ENCODE results near the gene NTSR1. TPM values are rescaled to one million over a fixed set of nuclear protein-coding genes. Genes with fewer than 3 reads are reported as not detected.
A peak's percentile ranks its signal among the peaks of the same experiment; 100 is the strongest.

Gene NTSR1
- total and polyA plus RNA-seq, 2 of the 13 experiments (the other 11 are each of a cell fraction or from before 2014, with no cell fraction given), result 0.09 to 0.12 TPM

DNA sequence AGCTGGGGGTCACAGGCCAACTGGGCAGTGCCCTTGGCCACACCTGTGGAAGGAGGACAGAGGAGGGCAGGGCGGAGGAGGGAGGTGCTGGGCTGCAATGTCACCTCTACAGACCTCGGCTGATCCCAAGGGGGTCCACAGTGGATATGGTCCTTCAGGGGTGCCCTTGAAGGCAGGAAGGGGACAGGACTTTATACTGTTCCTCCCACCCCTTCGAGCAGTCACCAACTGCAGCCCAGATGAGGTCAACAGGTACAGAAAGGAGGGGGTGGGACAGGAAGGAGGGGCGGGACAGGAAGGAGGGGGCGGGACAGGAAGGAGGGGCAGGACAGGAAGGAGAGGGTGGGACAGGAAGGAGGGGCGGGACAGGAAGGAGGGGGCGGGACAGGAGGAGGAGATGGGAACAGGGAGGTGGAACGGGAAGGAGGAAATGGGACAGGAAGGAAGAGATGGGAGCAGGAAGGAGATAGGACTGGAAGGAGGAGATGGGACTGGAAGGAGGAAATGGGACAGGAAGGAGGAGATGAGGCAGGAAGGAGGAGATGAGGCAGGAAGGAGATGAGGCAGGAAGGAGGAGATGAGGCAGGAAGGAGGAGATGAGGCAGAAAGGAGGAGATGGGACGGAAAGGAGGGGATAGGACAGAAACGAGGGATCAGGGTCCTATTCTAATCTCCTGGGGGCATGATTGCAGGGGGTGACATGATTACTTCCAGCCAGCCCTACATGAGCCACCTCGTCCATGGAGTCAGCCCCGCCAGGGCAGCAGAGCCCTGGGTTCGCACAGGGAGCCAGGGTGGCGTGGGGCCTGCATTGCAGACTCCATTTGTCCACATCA lies 68.3 kb downstream of the NTSR1 start (continued):
- TF ChIP-seq EEA1 (CRISPR knock-in tag; IDR thresholded peaks at IDR 0.05; ENCODE audit: borderline replicate concordance) (no peak), ZNF17 (CRISPR knock-in tag; IDR thresholded peaks at IDR 0.05) (no peak), FIP1L1 (IDR thresholded peaks at IDR 0.05; ENCODE audit: borderline replicate concordance, insufficient read depth, low read depth, low read length) (no peak), ZKSCAN1 (IDR thresholded peaks at IDR 0.05; ENCODE audit: low read length) (no peak), KDM4B (CRISPR knock-in tag; IDR thresholded peaks at IDR 0.05) (no peak), RARA (CRISPR knock-in tag; IDR thresholded peaks at IDR 0.05) (no peak), ZSCAN31 (CRISPR knock-in tag; IDR thresholded peaks at IDR 0.05; ENCODE audit: low read depth) (no peak), GABPA (IDR thresholded peaks at IDR 0.05; ENCODE audit: low read depth, low read length) (peak; percentile 51), GABPA (CRISPR knock-in tag; IDR thresholded peaks at IDR 0.05; ENCODE audit: low read depth) (peak; percentile 91), ZNF841 (CRISPR knock-in tag; IDR thresholded peaks at IDR 0.05; ENCODE audit: borderline replicate concordance) (no peak), SPEN (CRISPR knock-in tag; IDR thresholded peaks at IDR 0.05; ENCODE audit: low read depth) (peak; percentile 53), CBX1 (IDR thresholded peaks at IDR 0.05; ENCODE audit: low read depth) (peak; percentile 19), POLR2AphosphoS2 (IDR thresholded peaks at IDR 0.05; ENCODE audit: low read depth, low read length) (no peak), ZNF567 (CRISPR knock-in tag; IDR thresholded peaks at IDR 0.05; ENCODE audit: borderline replicate concordance) (no peak), AHR (CRISPR knock-in tag; IDR thresholded peaks at IDR 0.05) (no peak), TBL1XR1 (IDR thresholded peaks at IDR 0.05; ENCODE audit: borderline replicate concordance, low read length, partially characterized antibody) (no peak), ZNF556 (CRISPR knock-in tag; IDR thresholded peaks at IDR 0.05; ENCODE audit: borderline replicate concordance) (no peak), ZBTB38 (CRISPR knock-in tag; IDR thresholded peaks at IDR 0.05) (0 out of 2 replicates have a peak, but pooled peaks have one; percentile 6), ZBTB3 (CRISPR knock-in tag; IDR thresholded peaks at IDR 0.05; ENCODE audit: borderline replicate concordance, low read depth) (no peak), XBP1 (CRISPR knock-in tag; IDR thresholded peaks at IDR 0.05) (no peak)
- TF ChIP-seq, protein P1, sequence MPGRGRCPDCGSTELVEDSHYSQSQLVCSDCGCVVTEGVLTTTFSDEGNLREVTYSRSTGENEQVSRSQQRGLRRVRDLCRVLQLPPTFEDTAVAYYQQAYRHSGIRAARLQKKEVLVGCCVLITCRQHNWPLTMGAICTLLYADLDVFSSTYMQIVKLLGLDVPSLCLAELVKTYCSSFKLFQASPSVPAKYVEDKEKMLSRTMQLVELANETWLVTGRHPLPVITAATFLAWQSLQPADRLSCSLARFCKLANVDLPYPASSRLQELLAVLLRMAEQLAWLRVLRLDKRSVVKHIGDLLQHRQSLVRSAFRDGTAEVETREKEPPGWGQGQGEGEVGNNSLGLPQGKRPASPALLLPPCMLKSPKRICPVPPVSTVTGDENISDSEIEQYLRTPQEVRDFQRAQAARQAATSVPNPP (CRISPR knock-in tag; IDR thresholded peaks at IDR 0.05), result no peak
- TF ChIP-seq, protein P2, sequence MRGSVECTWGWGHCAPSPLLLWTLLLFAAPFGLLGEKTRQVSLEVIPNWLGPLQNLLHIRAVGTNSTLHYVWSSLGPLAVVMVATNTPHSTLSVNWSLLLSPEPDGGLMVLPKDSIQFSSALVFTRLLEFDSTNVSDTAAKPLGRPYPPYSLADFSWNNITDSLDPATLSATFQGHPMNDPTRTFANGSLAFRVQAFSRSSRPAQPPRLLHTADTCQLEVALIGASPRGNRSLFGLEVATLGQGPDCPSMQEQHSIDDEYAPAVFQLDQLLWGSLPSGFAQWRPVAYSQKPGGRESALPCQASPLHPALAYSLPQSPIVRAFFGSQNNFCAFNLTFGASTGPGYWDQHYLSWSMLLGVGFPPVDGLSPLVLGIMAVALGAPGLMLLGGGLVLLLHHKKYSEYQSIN (CRISPR knock-in tag; IDR thresholded peaks at IDR 0.05; ENCODE audit: borderline replicate concordance), result no peak
- TF ChIP-seq, protein P3, sequence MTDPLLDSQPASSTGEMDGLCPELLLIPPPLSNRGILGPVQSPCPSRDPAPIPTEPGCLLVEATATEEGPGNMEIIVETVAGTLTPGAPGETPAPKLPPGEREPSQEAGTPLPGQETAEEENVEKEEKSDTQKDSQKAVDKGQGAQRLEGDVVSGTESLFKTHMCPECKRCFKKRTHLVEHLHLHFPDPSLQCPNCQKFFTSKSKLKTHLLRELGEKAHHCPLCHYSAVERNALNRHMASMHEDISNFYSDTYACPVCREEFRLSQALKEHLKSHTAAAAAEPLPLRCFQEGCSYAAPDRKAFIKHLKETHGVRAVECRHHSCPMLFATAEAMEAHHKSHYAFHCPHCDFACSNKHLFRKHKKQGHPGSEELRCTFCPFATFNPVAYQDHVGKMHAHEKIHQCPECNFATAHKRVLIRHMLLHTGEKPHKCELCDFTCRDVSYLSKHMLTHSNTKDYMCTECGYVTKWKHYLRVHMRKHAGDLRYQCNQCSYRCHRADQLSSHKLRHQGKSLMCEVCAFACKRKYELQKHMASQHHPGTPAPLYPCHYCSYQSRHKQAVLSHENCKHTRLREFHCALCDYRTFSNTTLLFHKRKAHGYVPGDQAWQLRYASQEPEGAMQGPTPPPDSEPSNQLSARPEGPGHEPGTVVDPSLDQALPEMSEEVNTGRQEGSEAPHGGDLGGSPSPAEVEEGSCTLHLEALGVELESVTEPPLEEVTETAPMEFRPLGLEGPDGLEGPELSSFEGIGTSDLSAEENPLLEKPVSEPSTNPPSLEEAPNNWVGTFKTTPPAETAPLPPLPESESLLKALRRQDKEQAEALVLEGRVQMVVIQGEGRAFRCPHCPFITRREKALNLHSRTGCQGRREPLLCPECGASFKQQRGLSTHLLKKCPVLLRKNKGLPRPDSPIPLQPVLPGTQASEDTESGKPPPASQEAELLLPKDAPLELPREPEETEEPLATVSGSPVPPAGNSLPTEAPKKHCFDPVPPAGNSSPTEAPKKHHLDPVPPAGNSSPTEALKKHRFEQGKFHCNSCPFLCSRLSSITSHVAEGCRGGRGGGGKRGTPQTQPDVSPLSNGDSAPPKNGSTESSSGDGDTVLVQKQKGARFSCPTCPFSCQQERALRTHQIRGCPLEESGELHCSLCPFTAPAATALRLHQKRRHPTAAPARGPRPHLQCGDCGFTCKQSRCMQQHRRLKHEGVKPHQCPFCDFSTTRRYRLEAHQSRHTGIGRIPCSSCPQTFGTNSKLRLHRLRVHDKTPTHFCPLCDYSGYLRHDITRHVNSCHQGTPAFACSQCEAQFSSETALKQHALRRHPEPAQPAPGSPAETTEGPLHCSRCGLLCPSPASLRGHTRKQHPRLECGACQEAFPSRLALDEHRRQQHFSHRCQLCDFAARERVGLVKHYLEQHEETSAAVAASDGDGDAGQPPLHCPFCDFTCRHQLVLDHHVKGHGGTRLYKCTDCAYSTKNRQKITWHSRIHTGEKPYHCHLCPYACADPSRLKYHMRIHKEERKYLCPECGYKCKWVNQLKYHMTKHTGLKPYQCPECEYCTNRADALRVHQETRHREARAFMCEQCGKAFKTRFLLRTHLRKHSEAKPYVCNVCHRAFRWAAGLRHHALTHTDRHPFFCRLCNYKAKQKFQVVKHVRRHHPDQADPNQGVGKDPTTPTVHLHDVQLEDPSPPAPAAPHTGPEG (CRISPR knock-in tag; IDR thresholded peaks at IDR 0.05), result no peak
